BJ (cell line): ENCODE data around the gene ABI1. TPM values are rescaled to one million over a fixed set of nuclear protein-coding genes. Genes with fewer than 3 reads are reported as not detected.

ENCODE experiments used
- CTCF ChIA-PET: fragments of 350-600 bp; formaldehyde crosslinking; extraction: SDS; loops from one replicate; lab custom pipeline; 2021; ENCODE audit warnings: antibody characterized with exemption, inconsistent platforms; lab: Yijun Ruan, JAX
- POLR2A ChIA-PET: fragments of 300-600 bp; sonication (Branson Sonifier 250); formaldehyde crosslinking; extraction: SDS; loops from one replicate; lab custom pipeline; 2021; ENCODE audit warnings: antibody characterized with exemption; lab: Charles Lee
- DNase-seq: peaks from one replicate; pipeline ENCODE4 v3.0.0-alpha.2; 2011; ENCODE audit warnings: low read depth
- H3K27me3 ChIP-seq: 2 replicates; pipeline ENCODE4 v1.6.0; 2011; ENCODE audit warnings: low read length; ENCODE audit not compliant: control insufficient read depth, insufficient read depth
- H3K36me3 ChIP-seq: 2 replicates; pipeline ENCODE4 v1.5.1; 2011; ENCODE audit warnings: low read length; ENCODE audit not compliant: control insufficient read depth, insufficient read depth
- H3K4me3 ChIP-seq: 2 replicates; pipeline ENCODE4 v1.5.1; 2011; ENCODE audit warnings: low read depth, mild to moderate bottlenecking, control low read depth, low read length
- CTCF ChIP-seq: IDR thresholded peaks from 2 replicates; pipeline ENCODE4 v1.5.1; 2011; ENCODE audit warnings: low read depth, mild to moderate bottlenecking, control low read depth, inconsistent platforms, low read length, moderate library complexity; ENCODE audit not compliant: insufficient read depth
- polyA plus RNA-seq: library from polyadenylated mRNA; depleted of rRNA; stranded (reverse); fragments of >200 nt; gene quantifications from 2 replicates; pipeline ENCODE4 v1.2.3, GENCODE V29; 2011

ABI1 gene
- polyA plus RNA-seq, 1 experiment: 67.0 TPM

GRCh38 chr10:26723016-26723415 lies 137.7 kb downstream of the ABI1 start:
- H3K36me3 ChIP-seq: peaks cover 3% of the 10 kb centered on the region
- POLR2A ChIA-PET: no interaction called here
- H3K27me3 ChIP-seq: no peaks in the 10 kb centered on the region
- CTCF ChIA-PET: interaction anchor here (0.6 to 9.1 kb wide), 4 partner anchors 23 to 164 kb away, joined by 3 to 171 read pairs (median 4); no protein-coding TSS in a partner anchor
- no peak overlapping the region for H3K4me3 ChIP-seq
- no peak for TF ChIP-seq CTCF
- DNase-seq: no peak

GRCh38 chr10:26721561-26721960 lies 139.2 kb downstream of the ABI1 start:
- ChIA-PET POLR2A (no interaction called here), CTCF (no interaction called here)
- H3K27me3 ChIP-seq: no peaks in the 10 kb centered on the region
- DNase-seq: no peak
- no peak overlapping the region for H3K4me3 ChIP-seq
- no peak for TF ChIP-seq CTCF
- H3K36me3 ChIP-seq: peaks cover 3% of the 10 kb centered on the region

DNA sequence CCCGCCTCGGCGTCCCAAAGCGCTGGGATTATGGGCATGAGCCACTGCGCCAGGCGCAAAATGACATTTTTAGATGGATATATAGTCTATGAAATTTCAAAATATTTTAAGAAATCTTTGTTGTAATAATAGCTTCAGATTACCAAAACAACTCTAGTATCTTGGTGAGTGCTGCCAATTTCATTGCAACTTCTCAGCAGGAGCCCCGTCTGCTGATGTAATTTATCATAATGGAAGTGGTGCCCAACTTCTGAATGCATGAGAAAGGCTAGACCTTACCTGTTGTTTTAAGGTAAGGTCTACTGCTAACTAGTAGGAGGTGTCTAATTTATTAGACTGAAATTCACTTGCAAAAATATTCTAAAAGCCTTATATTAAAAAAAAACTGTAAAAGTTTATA lies 143.3 kb downstream of the ABI1 start:
- Histone ChIP-seq H3K36me3 (peaks cover 4% of the 10 kb centered on the region), H3K27me3 (no peaks in the 10 kb centered on the region), H3K4me3 (no peak overlapping the region)
- ChIA-PET POLR2A (no interaction called here), CTCF (interaction anchor here (1.0 to 2.3 kb wide), 4 partner anchors 9 to 165 kb away, joined by 3 to 14 read pairs (median 4); no protein-coding TSS in a partner anchor)
- no peak for TF ChIP-seq CTCF
- no peak for DNase-seq

- H3K36me3 ChIP-seq: peaks cover 1% of the 10 kb centered on the region; the same call in 1 of the 2 replicates
- no peaks in the 10 kb centered on the region for H3K27me3 ChIP-seq
- ChIA-PET CTCF (interaction anchor here (0.9 to 1.5 kb wide), 2 partner anchors 146 to 167 kb away, joined by 5 to 6 read pairs; partner anchors contain the start of gene ABI1), POLR2A (no interaction called here)
- no peak for TF ChIP-seq CTCF
- no peak for DNase-seq
- no peak overlapping the region for H3K4me3 ChIP-seq
Observed at GRCh38 chr10:26715137-26715487, 145.6 kb downstream of the ABI1 start.

- CTCF ChIA-PET: interaction anchor here (1.5 kb wide), 1 partner anchor 167 kb away, joined by 5 read pairs; no protein-coding TSS in a partner anchor
- Histone ChIP-seq H3K36me3 (peaks cover 1% of the 10 kb centered on the region; the same call in 1 of the 2 replicates), H3K27me3 (no peaks in the 10 kb centered on the region), H3K4me3 (no peak overlapping the region)
- POLR2A ChIA-PET: no interaction called here
- no peak for TF ChIP-seq CTCF
- DNase-seq: no peak
Observed at GRCh38 chr10:26714415-26715136, 146.2 kb downstream of the ABI1 start.
